Measurements from ENCODE around the gene LBH.

LBH gene

DNA sequence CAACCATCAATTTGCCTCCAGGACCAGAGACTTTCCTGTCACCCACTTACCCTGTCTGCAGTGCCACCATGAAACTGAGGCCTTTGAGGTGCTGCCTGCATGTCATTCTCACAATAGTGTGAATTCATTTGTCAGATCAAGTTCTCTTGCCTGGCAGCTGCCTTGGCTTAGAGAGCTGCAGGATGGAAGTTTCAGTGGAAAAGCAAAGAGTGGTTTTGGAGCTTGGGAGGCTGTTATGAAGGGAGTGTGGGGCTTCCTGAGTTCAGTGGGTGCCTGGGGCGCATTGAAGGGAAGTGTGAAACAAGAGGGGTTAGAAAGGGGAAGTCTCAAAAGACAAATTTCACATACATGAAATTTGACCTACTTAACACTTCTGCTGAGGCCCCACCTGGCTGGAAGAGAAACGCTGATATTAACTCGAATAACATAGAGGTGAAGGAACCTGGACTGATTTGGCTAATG is 7.9 kb upstream of the LBH start:
- Histone ChIP-seq H3K4me1 (ENCODE audit: control insufficient read depth in 2 of 2, insufficient read depth in 2 of 2, low read length in 2 of 2) (peaks cover 13 to 16% of the 10 kb centered on the region in 2 donors), H3K9ac (ENCODE audit: low read depth in 1 of 2, low read length in 2 of 2) (no peak overlapping the region), H3K9me3 (ENCODE audit: control insufficient read depth in 2 of 2, low read length in 2 of 2) (no peaks in the 10 kb centered on the region), H3K27ac (ENCODE audit: low read depth in 2 of 2, low read length in 2 of 2) (peak overlapping the region in 1 of 2 donors; percentile 53), H3K27me3 (ENCODE audit: control insufficient read depth in 2 of 2, insufficient read depth in 2 of 2, low read length in 2 of 2) (peaks cover 2 to 5% of the 10 kb centered on the region in 2 donors), H3K36me3 (ENCODE audit: control insufficient read depth in 2 of 2, insufficient read depth in 2 of 2, low read length in 2 of 2) (no peaks in the 10 kb centered on the region), H3K4me3 (ENCODE audit: low read length in 2 of 2) (no peak overlapping the region)

DNA sequence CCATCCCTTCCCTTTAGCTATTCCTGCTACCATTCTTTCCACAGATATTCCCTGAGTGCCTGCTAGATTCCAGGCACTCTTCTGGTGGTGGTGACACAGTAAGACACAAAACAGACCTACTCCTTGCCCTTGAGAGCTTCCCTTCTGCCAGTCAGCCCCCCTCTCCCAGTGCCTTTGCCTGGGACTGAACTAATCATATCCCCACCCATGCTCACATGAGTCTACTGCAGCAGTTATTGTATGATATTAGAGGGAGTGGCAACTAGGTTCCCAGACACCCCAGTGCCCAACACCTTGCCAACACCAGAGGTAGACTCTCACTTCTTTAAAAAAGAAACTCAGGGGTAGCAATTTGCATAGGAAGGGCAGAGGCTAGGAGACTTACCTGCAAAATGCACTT is 7.2 kb upstream of the LBH start:
- Histone ChIP-seq H3K27me3 (ENCODE audit: control insufficient read depth in 2 of 2, insufficient read depth in 2 of 2, low read length in 2 of 2) (peaks cover 1 to 5% of the 10 kb centered on the region in 2 donors), H3K36me3 (ENCODE audit: control insufficient read depth in 2 of 2, insufficient read depth in 2 of 2, low read length in 2 of 2) (no peaks in the 10 kb centered on the region), H3K9me3 (ENCODE audit: control insufficient read depth in 2 of 2, low read length in 2 of 2) (no peaks in the 10 kb centered on the region), H3K4me1 (ENCODE audit: control insufficient read depth in 2 of 2, insufficient read depth in 2 of 2, low read length in 2 of 2) (peaks cover 13 to 15% of the 10 kb centered on the region in 2 donors), H3K4me3 (ENCODE audit: low read length in 2 of 2) (no peak overlapping the region), H3K27ac (ENCODE audit: low read depth in 2 of 2, low read length in 2 of 2) (peak overlapping the region in 1 of 2 donors; percentile 53), H3K9ac (ENCODE audit: low read depth in 1 of 2, low read length in 2 of 2) (no peak overlapping the region)

DNA sequence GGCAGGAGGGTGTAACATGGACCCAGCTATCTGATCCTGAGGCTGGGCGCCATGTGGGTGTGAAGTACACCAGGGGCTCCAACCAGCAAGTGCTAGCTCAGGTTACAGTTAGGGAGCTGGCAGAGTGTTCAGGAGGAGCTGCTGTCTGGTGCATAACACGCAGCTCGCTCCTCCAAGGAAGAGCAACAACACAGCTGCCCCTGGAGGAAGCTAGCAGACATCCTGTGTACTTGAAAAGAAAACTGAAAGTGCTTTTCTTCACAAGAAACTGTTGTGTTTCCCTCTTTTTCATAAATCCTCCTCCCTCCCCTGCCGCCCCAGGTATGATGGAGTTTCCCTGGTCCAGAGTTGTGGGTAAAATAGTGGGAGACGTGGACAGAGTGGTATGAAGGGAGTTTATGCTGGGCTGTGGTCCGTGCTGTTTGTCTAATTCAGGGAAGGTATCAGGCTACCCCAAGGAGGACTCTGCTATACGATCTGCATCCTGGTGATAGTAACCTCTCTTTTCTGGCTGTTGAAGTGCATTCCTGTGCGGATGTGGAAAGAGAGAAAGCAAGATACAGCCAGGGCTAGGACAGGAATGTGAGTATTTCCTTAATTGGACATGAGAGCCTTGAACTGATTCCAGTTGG is 6.1 kb upstream of the LBH start:
- H3K9ac ChIP-seq (ENCODE audit: low read depth in 1 of 2, low read length in 2 of 2) = peak overlapping the region; percentile 52 to 76

DNA sequence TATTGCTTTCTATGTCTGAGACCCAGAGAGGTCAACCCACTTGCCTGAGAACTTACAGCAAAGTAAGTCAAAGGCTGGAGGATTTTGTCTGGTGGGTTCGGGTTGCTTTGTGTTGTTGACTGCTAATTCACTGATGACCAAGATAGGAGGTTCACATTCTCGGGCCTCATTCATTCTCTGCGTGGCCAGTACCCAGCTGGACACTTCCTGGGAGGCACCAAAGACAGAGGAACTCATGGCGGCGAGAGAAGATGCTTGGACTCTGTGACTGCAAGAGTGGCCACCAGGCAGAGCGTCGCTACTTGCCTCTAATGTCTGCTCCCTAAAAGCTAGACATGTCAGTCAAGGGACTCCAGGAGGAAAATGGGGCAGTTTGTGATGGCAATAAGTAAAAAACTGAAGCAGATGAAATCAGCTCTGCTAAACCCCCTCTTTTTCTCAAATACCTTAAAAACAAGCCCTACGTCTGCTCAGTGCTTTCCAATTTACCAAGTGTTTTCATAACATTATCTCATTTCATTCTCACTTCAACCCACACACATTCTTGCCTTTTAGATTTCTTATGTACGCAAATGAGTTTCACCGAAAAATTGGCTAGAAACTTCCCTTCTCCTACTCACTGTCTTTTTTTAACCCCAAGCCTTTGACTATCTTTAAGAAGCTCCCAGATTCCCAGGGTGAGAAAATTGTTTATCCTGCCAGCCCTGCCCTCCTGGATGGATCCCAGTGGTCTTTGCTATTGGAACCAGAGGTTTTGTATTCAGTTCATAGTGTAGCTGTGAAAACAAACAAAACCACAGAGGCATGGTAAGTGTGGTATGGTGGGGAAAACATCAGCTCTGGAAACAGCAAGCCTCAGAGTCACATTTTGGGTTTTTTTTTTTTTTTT is 4.9 kb upstream of the LBH start:
- Histone ChIP-seq H3K4me1 (ENCODE audit: control insufficient read depth in 2 of 2, insufficient read depth in 2 of 2, low read length in 2 of 2) (peaks cover 13 to 18% of the 10 kb centered on the region in 2 donors), H3K4me3 (ENCODE audit: low read length in 2 of 2) (no peak overlapping the region)

More for the DNA sequence above, 6.1 kb upstream of the LBH start:
- H3K9me3 ChIP-seq (ENCODE audit: control insufficient read depth in 2 of 2, low read length in 2 of 2) = no peaks in the 10 kb centered on the region
- H3K4me1 ChIP-seq (ENCODE audit: control insufficient read depth in 2 of 2, insufficient read depth in 2 of 2, low read length in 2 of 2) = peaks cover 13 to 15% of the 10 kb centered on the region in 2 donors
- peak overlapping the region; percentile 49 to 63 for H3K4me3 ChIP-seq (ENCODE audit: low read length in 2 of 2)
- H3K27me3 ChIP-seq (ENCODE audit: control insufficient read depth in 2 of 2, insufficient read depth in 2 of 2, low read length in 2 of 2) = peaks cover 0 to 2% of the 10 kb centered on the region in 2 donors
- H3K27ac ChIP-seq (ENCODE audit: low read depth in 2 of 2, low read length in 2 of 2) = peak overlapping the region; percentile 67 to 68
- no peaks in the 10 kb centered on the region for H3K36me3 ChIP-seq (ENCODE audit: control insufficient read depth in 2 of 2, insufficient read depth in 2 of 2, low read length in 2 of 2)

DNA sequence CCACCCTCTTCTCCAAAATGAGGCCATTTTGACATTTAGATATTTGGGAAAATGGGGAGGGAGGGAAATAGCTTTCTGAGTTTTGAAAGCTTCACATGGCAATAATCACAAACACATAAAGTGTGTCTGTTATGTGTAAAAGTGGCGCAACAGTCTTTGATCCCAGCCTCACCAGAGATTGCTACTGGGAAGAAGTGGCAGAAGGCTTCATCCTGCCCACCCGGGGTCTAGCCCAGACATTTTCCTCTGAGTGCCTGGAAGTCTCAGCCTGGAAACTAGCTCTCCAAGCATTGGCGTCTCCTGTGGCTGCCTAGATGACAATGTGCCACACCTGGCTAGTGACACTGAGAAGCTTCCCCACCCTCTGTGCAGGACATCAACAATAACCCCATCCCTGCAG is 1.7 kb upstream of the LBH start:
- H3K4me1 ChIP-seq (ENCODE audit: control insufficient read depth in 2 of 2, insufficient read depth in 2 of 2, low read length in 2 of 2) = peaks cover 18 to 24% of the 10 kb centered on the region in 2 donors
- H3K4me3 ChIP-seq (ENCODE audit: low read length in 2 of 2) = no peak overlapping the region
- H3K36me3 ChIP-seq (ENCODE audit: control insufficient read depth in 2 of 2, insufficient read depth in 2 of 2, low read length in 2 of 2) = no peaks in the 10 kb centered on the region
- no peak overlapping the region for H3K27ac ChIP-seq (ENCODE audit: low read depth in 2 of 2, low read length in 2 of 2)
- no peak overlapping the region for H3K9ac ChIP-seq (ENCODE audit: low read depth in 1 of 2, low read length in 2 of 2)
- H3K27me3 ChIP-seq (ENCODE audit: control insufficient read depth in 2 of 2, insufficient read depth in 2 of 2, low read length in 2 of 2) = peaks cover 16 to 19% of the 10 kb centered on the region in 2 donors
- no peaks in the 10 kb centered on the region for H3K9me3 ChIP-seq (ENCODE audit: control insufficient read depth in 2 of 2, low read length in 2 of 2)

More for the DNA sequence above, 4.9 kb upstream of the LBH start:
- Histone ChIP-seq H3K9me3 (ENCODE audit: control insufficient read depth in 2 of 2, low read length in 2 of 2) (no peaks in the 10 kb centered on the region), H3K27me3 (ENCODE audit: control insufficient read depth in 2 of 2, insufficient read depth in 2 of 2, low read length in 2 of 2) (peaks cover 0 to 5% of the 10 kb centered on the region in 2 donors), H3K36me3 (ENCODE audit: control insufficient read depth in 2 of 2, insufficient read depth in 2 of 2, low read length in 2 of 2) (no peaks in the 10 kb centered on the region), H3K27ac (ENCODE audit: low read depth in 2 of 2, low read length in 2 of 2) (peak overlapping the region; percentile 67 to 68), H3K9ac (ENCODE audit: low read depth in 1 of 2, low read length in 2 of 2) (peak overlapping the region in 1 of 2 donors; percentile 76)

DNA sequence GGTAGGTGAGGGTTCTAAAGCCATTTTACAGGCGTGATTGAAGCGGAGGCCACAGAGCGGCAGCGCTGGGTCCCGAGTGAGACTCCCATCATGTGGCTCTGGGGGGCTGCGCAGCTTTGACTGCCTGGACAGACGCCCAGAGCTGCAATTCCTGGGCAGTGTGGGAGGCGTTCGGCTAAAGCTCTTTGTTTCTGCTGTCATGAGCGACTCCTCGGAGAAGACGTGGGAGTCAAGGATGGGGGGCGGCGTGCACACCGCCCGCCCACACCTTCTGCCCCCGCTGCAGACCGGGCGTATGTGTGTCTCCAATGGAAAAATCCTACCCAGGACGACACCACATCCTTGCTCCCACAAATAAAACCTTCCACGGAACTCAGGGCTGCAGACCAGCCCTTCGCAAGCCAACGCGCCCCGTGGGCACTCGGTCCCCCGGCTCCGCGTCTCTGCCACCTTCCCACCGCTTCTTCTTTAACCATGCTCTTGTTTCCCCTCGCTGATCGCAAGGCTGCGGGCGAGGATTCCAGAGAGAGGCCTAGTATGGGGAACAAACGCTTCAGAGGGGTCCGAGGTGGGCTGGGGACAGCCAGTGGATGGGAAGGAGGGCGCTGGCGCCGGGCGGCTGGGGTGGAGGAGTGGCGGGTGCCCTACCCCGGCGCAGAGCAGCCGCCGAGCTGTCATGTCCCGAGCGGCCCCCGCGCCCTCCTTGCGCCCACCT is 680 bp upstream of the LBH start:
- Histone ChIP-seq H3K36me3 (ENCODE audit: control insufficient read depth in 2 of 2, insufficient read depth in 2 of 2, low read length in 2 of 2) (no peaks in the 10 kb centered on the region), H3K4me3 (ENCODE audit: low read length in 2 of 2) (peak overlapping the region; percentile 69 to 76), H3K9ac (ENCODE audit: low read depth in 1 of 2, low read length in 2 of 2) (peak overlapping the region; percentile 65 to 82), H3K27me3 (ENCODE audit: control insufficient read depth in 2 of 2, insufficient read depth in 2 of 2, low read length in 2 of 2) (peaks cover 18 to 24% of the 10 kb centered on the region in 2 donors), H3K9me3 (ENCODE audit: control insufficient read depth in 2 of 2, low read length in 2 of 2) (no peaks in the 10 kb centered on the region), H3K27ac (ENCODE audit: low read depth in 2 of 2, low read length in 2 of 2) (peak overlapping the region; percentile 53 to 91), H3K4me1 (ENCODE audit: control insufficient read depth in 2 of 2, insufficient read depth in 2 of 2, low read length in 2 of 2) (peaks cover 10 to 23% of the 10 kb centered on the region in 2 donors)

DNA sequence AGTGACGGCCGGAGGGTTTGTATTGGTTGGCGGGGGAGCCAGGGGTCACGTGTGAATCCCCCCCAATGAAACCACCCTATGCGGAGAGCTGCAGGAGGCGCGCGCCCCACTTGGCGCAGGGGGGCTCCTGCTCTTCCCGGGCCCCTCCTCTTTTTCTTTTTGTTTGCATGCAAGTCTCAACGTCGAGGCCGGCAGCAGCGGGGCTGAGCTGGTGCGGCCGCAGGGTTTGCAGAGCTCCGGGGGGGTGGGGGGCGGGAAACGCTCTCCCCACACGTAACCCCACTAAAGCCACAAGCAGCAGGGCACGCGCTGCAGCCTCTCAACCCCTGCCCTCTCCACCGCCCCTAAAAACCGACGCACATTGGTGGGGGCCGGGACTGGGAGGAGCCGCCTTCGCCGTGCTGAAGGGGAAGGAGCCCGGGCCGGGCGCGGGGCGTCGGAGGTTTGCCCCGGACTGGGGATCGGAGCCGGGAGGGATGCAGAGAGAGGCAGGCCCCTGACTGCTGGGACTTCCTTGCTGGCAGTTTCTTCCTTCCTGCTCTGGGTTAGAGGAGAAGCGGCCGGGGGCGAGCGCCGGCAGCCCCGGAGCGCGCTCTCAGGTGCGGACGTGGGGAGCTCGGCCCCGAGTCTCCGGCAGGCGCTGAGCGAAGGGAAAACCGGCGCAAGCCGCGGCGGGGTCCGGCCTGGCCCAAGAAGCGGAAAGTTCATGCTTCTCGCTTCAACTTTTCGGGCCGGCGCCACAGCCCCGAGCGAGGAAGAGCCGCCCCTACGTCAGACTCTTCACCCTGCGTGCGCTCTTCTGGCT is 864 bp downstream of the LBH start:
- H3K4me3 ChIP-seq (ENCODE audit: low read length in 2 of 2) = peak overlapping the region; percentile 69 to 76
- H3K4me1 ChIP-seq (ENCODE audit: control insufficient read depth in 2 of 2, insufficient read depth in 2 of 2, low read length in 2 of 2) = peaks cover 10 to 29% of the 10 kb centered on the region in 2 donors
- H3K27me3 ChIP-seq (ENCODE audit: control insufficient read depth in 2 of 2, insufficient read depth in 2 of 2, low read length in 2 of 2) = peaks cover 18 to 24% of the 10 kb centered on the region in 2 donors

DNA sequence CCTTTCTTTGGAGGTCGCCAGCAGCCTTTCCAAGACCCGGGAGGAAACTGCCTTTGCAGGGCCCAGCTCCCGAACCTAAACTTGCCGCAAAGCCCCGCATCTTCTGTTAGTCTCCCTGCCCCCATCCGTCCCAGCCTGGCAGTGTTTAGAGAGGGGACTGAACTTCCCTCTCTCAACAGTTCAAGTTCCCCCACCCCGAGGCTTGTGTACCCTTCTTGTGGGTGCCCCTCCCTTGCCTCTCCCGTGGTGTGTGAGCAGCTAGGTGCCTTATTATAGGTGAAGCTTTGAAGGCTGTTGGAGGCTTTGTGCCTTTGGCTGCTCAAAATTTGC is 1.4 kb downstream of the LBH start:
- Histone ChIP-seq H3K4me1 (ENCODE audit: control insufficient read depth in 2 of 2, insufficient read depth in 2 of 2, low read length in 2 of 2) (peaks cover 10 to 30% of the 10 kb centered on the region in 2 donors), H3K27me3 (ENCODE audit: control insufficient read depth in 2 of 2, insufficient read depth in 2 of 2, low read length in 2 of 2) (peaks cover 18 to 24% of the 10 kb centered on the region in 2 donors), H3K9ac (ENCODE audit: low read depth in 1 of 2, low read length in 2 of 2) (peak overlapping the region; percentile 72 to 82), H3K36me3 (ENCODE audit: control insufficient read depth in 2 of 2, insufficient read depth in 2 of 2, low read length in 2 of 2) (no peaks in the 10 kb centered on the region), H3K9me3 (ENCODE audit: control insufficient read depth in 2 of 2, low read length in 2 of 2) (no peaks in the 10 kb centered on the region), H3K4me3 (ENCODE audit: low read length in 2 of 2) (peak overlapping the region; percentile 69 to 76), H3K27ac (ENCODE audit: low read depth in 2 of 2, low read length in 2 of 2) (peak overlapping the region; percentile 81 to 91)

More for the DNA sequence above, 864 bp downstream of the LBH start:
- H3K36me3 ChIP-seq (ENCODE audit: control insufficient read depth in 2 of 2, insufficient read depth in 2 of 2, low read length in 2 of 2) = no peaks in the 10 kb centered on the region
- no peaks in the 10 kb centered on the region for H3K9me3 ChIP-seq (ENCODE audit: control insufficient read depth in 2 of 2, low read length in 2 of 2)
- H3K27ac ChIP-seq (ENCODE audit: low read depth in 2 of 2, low read length in 2 of 2) = peak overlapping the region; percentile 81 to 91
- H3K9ac ChIP-seq (ENCODE audit: low read depth in 1 of 2, low read length in 2 of 2) = peak overlapping the region; percentile 75 to 82

DNA sequence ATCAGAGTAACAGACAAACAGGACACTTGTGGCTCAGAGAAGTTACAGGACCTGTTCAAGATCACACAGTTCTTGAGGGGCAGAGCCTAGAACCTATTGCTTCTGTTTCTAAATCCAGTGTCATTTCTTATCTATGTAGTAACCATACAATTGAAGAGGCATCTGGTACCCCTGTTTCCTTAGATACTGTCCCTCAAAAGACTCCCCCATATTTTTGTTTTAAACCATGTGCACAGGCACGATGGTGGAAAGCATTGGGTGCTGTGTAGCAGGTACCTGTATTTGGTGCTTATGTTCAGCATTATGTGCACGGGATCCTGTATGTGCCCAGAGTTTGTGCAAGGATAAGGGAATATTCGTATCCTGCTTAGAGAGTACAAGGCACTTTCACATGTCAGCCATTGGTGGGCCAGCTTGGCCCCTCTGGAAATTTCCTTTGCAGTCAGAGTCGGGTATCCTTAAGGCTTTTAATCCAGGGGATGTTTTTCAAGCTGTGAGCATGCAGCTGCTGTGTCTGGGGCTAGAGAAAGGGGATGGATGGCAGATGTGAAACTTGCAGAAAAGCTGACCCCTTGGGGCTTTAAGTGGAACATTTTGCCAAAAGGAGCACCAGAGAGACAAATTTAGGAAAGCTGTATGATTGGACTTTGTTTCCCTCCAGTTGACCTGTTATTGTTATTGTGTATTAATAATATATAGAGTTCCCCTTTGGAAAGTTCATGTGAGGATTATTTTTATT is 2.1 kb downstream of the LBH start:
- no peaks in the 10 kb centered on the region for H3K9me3 ChIP-seq (ENCODE audit: control insufficient read depth in 2 of 2, low read length in 2 of 2)
- H3K36me3 ChIP-seq (ENCODE audit: control insufficient read depth in 2 of 2, insufficient read depth in 2 of 2, low read length in 2 of 2) = no peaks in the 10 kb centered on the region
- peaks cover 10 to 33% of the 10 kb centered on the region in 2 donors for H3K4me1 ChIP-seq (ENCODE audit: control insufficient read depth in 2 of 2, insufficient read depth in 2 of 2, low read length in 2 of 2)
- peaks cover 18 to 24% of the 10 kb centered on the region in 2 donors for H3K27me3 ChIP-seq (ENCODE audit: control insufficient read depth in 2 of 2, insufficient read depth in 2 of 2, low read length in 2 of 2)
- H3K27ac ChIP-seq (ENCODE audit: low read depth in 2 of 2, low read length in 2 of 2) = peak overlapping the region; percentile 28 to 91
- H3K9ac ChIP-seq (ENCODE audit: low read depth in 1 of 2, low read length in 2 of 2) = peak overlapping the region; percentile 15 to 72
- H3K4me3 ChIP-seq (ENCODE audit: low read length in 2 of 2) = peak overlapping the region; percentile 69 to 76
